HG03196 (cell line): ENCODE results near the gene HIPK1.
"Not testable (repeated sequence)": the region's sequence is repeated elsewhere in the genome, so short reads cannot be mapped to it uniquely, and the experiment has no call there.

Experiments used
- ATAC-seq: cut with Tn5 transposase; IDR thresholded peaks from one replicate; pipeline ENCODE4 v1.9.1; 2021; ENCODE audit not compliant: unreplicated experiment

Gene HIPK1

GRCh38 chr1:114009393-114009792, 80.3 kb downstream of the HIPK1 start:
- no peak for ATAC-seq

- no peak for ATAC-seq
Observed at GRCh38 chr1:114010433-114011184, 81.5 kb downstream of the HIPK1 start.

- no peak for ATAC-seq
Observed at GRCh38 chr1:114011796-114012195, 82.7 kb downstream of the HIPK1 start.

GRCh38 chr1:114015075-114015474, 86.0 kb downstream of the HIPK1 start:
- no peak for ATAC-seq

GRCh38 chr1:114019724-114020123, 90.6 kb downstream of the HIPK1 start:
- not testable (repeated sequence) for ATAC-seq

- no peak for ATAC-seq
Observed at GRCh38 chr1:114021665-114022099, 92.6 kb downstream of the HIPK1 start.

GRCh38 chr1:114022877-114023276, 93.8 kb downstream of the HIPK1 start:
- no peak for ATAC-seq

GRCh38 chr1:114023377-114023776, 94.3 kb downstream of the HIPK1 start:
- no peak for ATAC-seq

- no peak for ATAC-seq
Observed at GRCh38 chr1:114024049-114024448, 94.9 kb downstream of the HIPK1 start.

GRCh38 chr1:114025609-114026401, 96.7 kb downstream of the HIPK1 start:
- ATAC-seq = no peak

GRCh38 chr1:114026797-114027196, 97.7 kb downstream of the HIPK1 start:
- ATAC-seq = no peak
